NCI-H2227 (cell line): ENCODE data around the gene GNPTAB.

Experiments
- DNase-seq: peaks from one replicate; lab custom pipeline; 2025; ENCODE audit not compliant: unreplicated experiment; lab: John Stamatoyannopoulos, UW

The GNPTAB gene

DNA sequence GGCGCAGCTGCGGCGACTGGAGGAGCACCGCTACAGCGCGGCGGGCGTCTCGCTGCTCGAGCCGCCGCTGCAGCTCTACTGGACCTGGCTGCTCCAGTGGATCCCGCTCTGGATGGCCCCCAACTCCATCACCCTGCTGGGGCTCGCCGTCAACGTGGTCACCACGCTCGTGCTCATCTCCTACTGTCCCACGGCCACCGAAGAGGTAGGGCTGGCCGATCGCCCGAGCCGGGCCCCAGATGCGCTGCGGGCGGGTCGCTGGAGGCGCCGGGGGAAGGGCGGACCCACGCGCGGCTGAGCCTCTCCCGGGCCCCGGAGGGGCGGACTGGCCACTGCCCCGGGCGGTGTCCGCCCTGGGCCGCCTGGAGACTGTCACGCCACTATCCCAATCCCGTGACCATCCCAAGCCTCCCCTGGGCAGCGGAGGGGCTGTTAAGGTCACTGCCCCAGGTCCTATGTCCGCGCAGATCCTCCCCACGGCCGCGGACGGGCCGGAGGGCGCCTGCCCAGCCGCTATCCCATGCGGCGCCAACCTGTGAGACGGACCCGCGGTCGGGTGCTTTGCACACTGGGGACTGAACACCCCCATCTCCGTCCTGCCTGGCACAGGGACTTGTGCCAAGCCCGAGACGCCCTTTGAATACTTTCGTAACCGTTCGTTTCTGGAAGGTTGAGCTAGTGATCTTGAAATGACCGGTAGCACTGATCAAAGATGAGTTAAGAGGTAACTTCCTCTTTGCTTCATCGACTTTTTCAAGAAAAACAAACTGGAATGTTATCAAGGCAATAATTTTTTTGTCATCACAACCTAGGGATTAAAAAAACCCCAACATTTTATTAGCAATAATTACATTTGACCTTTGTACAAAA, 132.6 kb downstream of the GNPTAB start:
- DNase-seq: peak; percentile 52

- peak; percentile 78 for DNase-seq
These were observed 133.4 kb downstream of the GNPTAB start, which contains the start of gene CHPT1 for GRCh38 chr12:101697197-101697929. TSS of gene CHPT1 (plus strand) at chr12:101697640. CDS start at chr12:101697862, 222 bp downstream.

GRCh38 chr12:101696251-101697196, 134.2 kb downstream of the GNPTAB start:
- no peak for DNase-seq

GRCh38 chr12:101695706-101696105, 135.1 kb downstream of the GNPTAB start:
- DNase-seq: no peak
